Measurements from ENCODE around the gene POMT2. TPM values are rescaled to one million over a fixed set of nuclear protein-coding genes. Genes with fewer than 3 reads are reported as not detected.

POMT2 gene
- total RNA-seq, 2 donors from 2014 or later = 8.4 to 101 TPM

- WGBS = 94% methylated on average over 11 of the region's 11 CpGs
Measured at GRCh38 chr14:77260199-77260598, 60.5 kb downstream of the POMT2 start.

DNA sequence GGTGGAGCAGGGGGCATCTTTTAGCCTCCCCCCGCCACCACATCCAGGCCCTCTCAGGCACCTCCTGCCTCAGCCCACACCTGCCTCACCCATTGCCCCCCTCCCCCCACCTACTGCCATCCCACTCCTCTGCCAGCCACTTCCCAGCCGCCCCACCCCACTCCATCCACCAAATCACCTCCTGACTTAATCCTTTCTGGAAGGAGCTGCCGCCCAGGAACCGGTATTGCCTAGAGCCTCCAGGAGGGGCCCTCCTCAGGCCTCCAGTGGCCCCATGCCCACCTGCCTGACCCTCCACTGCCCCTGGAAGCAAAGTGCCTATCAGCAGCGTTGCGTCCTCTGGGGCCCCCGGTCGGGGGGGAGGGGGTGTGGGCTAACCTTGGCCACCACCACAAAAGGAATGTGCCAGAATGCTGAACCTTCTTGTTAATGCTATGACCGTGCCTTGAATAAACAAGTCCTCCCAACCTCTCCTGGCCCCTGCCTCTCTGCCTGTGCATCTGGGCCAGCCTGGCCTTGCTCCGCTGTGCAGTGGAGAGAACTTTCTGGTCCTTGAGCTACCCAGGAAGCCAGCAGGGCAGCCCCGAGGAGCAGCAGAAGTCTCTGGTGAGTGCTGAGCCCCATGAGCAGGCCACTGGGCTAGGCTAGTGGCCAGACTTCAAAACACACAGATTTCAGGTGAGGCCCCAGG, 61.5 kb downstream of the POMT2 start:
- 64% methylated on average over 11 of the region's 11 CpGs for WGBS
- H3K27me3 ChIP-seq (replicated peaks; ENCODE audit: insufficient read depth) = no peaks in the 10 kb centered on the region
- intact Hi-C loops (cut with DNase I) = no loop called here

More at GRCh38 chr14:77260199-77260598, 60.5 kb downstream of the POMT2 start:
- no peak for TF ChIP-seq POLR2AphosphoS5 (IDR thresholded peaks at IDR 0.05)
- TF ChIP-seq POLR2A (IDR thresholded peaks at IDR 0.05) = no peak
- TF ChIP-seq CTCF (IDR thresholded peaks at IDR 0.05) = no peak
- Histone ChIP-seq H3K27me3 (replicated peaks; ENCODE audit: insufficient read depth) (no peaks in the 10 kb centered on the region), H3K36me3 (no peaks in the 10 kb centered on the region), H3K4me3 (no peak overlapping the region), H3K4me1 (replicated peaks) (no peaks in the 10 kb centered on the region), H3K9me3 (no peaks in the 10 kb centered on the region), H3K27ac (no peak overlapping the region)
- no peak for DNase-seq (ENCODE audit: low spot score)
- intact Hi-C loops (cut with DNase I) = no loop called here

GRCh38 chr14:77258566-77258965, 62.1 kb downstream of the POMT2 start:
- intact Hi-C loops (cut with DNase I) = no loop called here
- Histone ChIP-seq H3K4me1 (replicated peaks) (no peaks in the 10 kb centered on the region), H3K9me3 (no peaks in the 10 kb centered on the region), H3K27me3 (replicated peaks; ENCODE audit: insufficient read depth) (no peaks in the 10 kb centered on the region), H3K4me3 (no peak overlapping the region), H3K27ac (no peak overlapping the region), H3K36me3 (no peaks in the 10 kb centered on the region)
- 90% methylated on average over 5 of the region's 5 CpGs for WGBS
- no peak for DNase-seq (ENCODE audit: low spot score)
- TF ChIP-seq CTCF (IDR thresholded peaks at IDR 0.05) (no peak), POLR2A (IDR thresholded peaks at IDR 0.05) (no peak), POLR2AphosphoS5 (IDR thresholded peaks at IDR 0.05) (no peak)

More for the DNA sequence above, 61.5 kb downstream of the POMT2 start:
- Histone ChIP-seq H3K27ac (no peak overlapping the region), H3K4me3 (no peak overlapping the region), H3K9me3 (no peaks in the 10 kb centered on the region), H3K4me1 (replicated peaks) (no peaks in the 10 kb centered on the region), H3K36me3 (no peaks in the 10 kb centered on the region)
- TF ChIP-seq POLR2A (IDR thresholded peaks at IDR 0.05) = no peak
- no peak for TF ChIP-seq POLR2AphosphoS5 (IDR thresholded peaks at IDR 0.05)
- TF ChIP-seq CTCF (IDR thresholded peaks at IDR 0.05) = no peak
- DNase-seq (ENCODE audit: low spot score) = no peak

DNA sequence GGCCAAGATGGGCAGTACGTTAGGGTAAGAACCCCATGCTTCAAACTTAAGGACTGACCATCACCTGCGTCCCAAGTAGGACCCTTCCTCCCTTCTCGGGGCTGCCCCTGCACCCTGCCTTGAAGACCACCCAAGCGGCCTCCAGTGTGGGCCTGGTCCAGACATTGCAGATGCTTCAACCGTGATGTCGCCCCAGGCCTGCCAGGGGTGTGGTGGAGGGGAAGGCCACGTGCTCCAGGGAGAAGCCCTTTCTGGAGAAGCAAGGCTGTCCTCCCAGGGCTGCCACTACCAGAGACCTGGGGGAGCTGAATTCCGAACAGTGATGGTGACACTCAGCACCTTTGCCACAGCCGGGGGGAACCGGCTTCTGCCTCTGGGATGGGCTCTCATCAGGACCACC, 63.0 kb downstream of the POMT2 start:
- WGBS = 88% methylated on average over 10 of the region's 10 CpGs
- Histone ChIP-seq H3K9me3 (no peaks in the 10 kb centered on the region), H3K27ac (no peak overlapping the region), H3K4me1 (replicated peaks) (no peaks in the 10 kb centered on the region), H3K4me3 (no peak overlapping the region), H3K27me3 (replicated peaks; ENCODE audit: insufficient read depth) (no peaks in the 10 kb centered on the region), H3K36me3 (no peaks in the 10 kb centered on the region)
- DNase-seq (ENCODE audit: low spot score) = no peak
- TF ChIP-seq CTCF (IDR thresholded peaks at IDR 0.05) (no peak), POLR2AphosphoS5 (IDR thresholded peaks at IDR 0.05) (no peak), POLR2A (IDR thresholded peaks at IDR 0.05) (no peak)
- intact Hi-C loops (cut with DNase I) = no loop called here

GRCh38 chr14:77256694-77257093, 64.0 kb downstream of the POMT2 start:
- no peak for DNase-seq (ENCODE audit: low spot score)
- H3K27me3 ChIP-seq (replicated peaks; ENCODE audit: insufficient read depth) = no peaks in the 10 kb centered on the region
- no peak overlapping the region for H3K27ac ChIP-seq
- intact Hi-C loops (cut with DNase I) = no loop called here
- H3K9me3 ChIP-seq = no peaks in the 10 kb centered on the region
- no peaks in the 10 kb centered on the region for H3K36me3 ChIP-seq
- H3K4me3 ChIP-seq = no peak overlapping the region
- 90% methylated on average over 7 of the region's 8 CpGs for WGBS
- no peaks in the 10 kb centered on the region for H3K4me1 ChIP-seq (replicated peaks)
- TF ChIP-seq POLR2A (IDR thresholded peaks at IDR 0.05) = no peak
- TF ChIP-seq CTCF (IDR thresholded peaks at IDR 0.05) = no peak
- TF ChIP-seq POLR2AphosphoS5 (IDR thresholded peaks at IDR 0.05) = no peak
